ENCODE measurements around the gene GOLGA6L26.

DNA sequence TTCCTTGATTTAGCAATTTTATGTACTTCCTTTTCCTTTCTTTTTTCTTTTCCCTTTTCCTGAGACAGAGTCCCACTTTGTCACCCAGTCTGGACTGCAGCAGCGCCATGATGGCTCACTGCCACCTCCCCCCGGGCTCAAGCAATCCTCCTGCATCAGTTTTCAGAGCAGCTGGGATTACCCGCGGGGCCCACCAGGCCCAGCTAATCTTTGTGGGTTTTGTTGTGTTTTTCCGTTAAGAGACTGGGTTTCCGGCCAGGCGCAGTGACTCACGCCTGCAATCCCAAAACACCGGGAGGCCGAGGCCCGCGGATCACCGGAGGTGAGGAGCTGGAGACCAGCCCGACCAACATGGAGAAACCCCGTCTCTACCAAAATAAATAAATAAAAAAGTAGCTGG is 38.3 kb upstream of the GOLGA6L26 start:
- TF ChIP-seq EZH2phosphoT487 (IDR thresholded peaks at IDR 0.05; ENCODE audit: borderline replicate concordance, low read length) = no peak
- TF ChIP-seq, protein P1, sequence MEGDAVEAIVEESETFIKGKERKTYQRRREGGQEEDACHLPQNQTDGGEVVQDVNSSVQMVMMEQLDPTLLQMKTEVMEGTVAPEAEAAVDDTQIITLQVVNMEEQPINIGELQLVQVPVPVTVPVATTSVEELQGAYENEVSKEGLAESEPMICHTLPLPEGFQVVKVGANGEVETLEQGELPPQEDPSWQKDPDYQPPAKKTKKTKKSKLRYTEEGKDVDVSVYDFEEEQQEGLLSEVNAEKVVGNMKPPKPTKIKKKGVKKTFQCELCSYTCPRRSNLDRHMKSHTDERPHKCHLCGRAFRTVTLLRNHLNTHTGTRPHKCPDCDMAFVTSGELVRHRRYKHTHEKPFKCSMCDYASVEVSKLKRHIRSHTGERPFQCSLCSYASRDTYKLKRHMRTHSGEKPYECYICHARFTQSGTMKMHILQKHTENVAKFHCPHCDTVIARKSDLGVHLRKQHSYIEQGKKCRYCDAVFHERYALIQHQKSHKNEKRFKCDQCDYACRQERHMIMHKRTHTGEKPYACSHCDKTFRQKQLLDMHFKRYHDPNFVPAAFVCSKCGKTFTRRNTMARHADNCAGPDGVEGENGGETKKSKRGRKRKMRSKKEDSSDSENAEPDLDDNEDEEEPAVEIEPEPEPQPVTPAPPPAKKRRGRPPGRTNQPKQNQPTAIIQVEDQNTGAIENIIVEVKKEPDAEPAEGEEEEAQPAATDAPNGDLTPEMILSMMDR (conservative IDR thresholded peaks at IDR 0.05; ENCODE audit: low read depth, low read length) = no peak
